CD4-positive, alpha-beta T cell treated with Interleukin-15 for 4 hours (primary cell): ENCODE measurements around the gene CIAO2B.

Experiments
- DNase-seq: peaks from one replicate; pipeline ENCODE4 v3.0.0-alpha.2; 2020; ENCODE audit warnings: low spot score

CIAO2B gene

DNA sequence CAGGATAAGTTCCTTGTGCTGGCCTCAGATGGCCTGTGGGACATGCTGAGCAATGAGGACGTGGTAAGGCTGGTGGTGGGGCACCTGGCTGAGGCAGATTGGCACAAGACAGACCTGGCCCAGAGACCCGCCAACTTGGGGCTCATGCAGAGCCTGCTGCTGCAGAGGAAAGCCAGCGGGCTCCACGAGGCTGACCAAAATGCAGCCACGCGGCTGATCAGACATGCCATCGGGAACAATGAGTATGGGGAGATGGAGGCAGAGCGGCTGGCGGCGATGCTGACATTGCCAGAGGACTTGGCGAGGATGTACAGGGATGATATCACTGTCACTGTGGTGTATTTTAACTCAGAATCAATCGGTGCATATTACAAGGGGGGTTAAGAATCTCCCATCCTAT, 48.7 kb downstream of the CIAO2B start:
- DNase-seq: no peak

DNA sequence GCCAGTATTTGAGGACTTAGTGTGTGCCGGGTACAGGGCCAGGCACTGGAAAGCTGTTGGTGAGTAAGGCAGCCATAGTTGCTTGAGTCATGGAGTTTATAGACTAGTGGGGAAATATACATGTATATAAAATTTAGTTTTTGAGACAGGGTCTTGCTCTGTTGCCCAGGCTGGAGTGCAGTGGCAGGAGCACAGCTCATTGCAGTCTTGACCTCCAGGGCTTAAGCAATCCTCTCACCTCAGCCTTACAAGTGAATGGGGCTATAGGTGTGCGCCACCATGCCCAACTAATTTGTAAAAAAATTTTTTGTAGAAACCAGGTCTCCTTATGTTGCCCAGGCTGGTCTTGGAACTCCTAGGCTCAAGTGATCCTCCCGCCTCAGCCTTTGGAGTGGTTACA, 51.5 kb downstream of the CIAO2B start:
- no peak for DNase-seq
